Measurements from ENCODE around the gene QRFP. TPM values are rescaled to one million over a fixed set of nuclear protein-coding genes. Genes with fewer than 3 reads are reported as not detected.

QRFP gene
- total RNA-seq, 1 experiment from 2014 or later, result not detected

DNA sequence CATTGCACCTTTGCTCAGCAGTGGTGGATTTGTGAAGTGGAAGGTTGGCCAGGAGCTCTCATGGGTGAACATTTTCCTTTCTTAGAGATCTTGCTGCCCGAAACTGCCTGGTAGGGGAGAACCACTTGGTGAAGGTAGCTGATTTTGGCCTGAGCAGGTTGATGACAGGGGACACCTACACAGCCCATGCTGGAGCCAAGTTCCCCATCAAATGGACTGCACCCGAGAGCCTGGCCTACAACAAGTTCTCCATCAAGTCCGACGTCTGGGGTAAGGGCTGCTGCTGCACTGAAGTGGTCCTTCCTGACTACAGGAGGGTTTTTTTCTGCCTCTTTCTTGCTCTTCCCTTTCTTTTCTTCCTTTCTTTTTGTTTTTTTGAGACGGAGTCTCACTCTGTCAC lies 21.8 kb downstream of the QRFP start:
- Histone ChIP-seq H3K9me3 (ENCODE audit: low read length) (no peaks in the 10 kb centered on the region), H3K36me3 (ENCODE audit: insufficient read depth, low read length) (peaks cover 7% of the 10 kb centered on the region; the same call in 1 of the 2 replicates), H3K4me1 (ENCODE audit: low read length) (no peaks in the 10 kb centered on the region), H3K27ac (ENCODE audit: low read length) (no peak overlapping the region), H3K9me2 (replicated peaks; ENCODE audit: insufficient read depth, low read length) (no peaks in the 10 kb centered on the region), H3K9ac (ENCODE audit: low read length) (no peak overlapping the region), H3K4me3 (ENCODE audit: low read length) (no peak overlapping the region), H3K27me3 (ENCODE audit: low read length) (no peaks in the 10 kb centered on the region), H3K79me2 (ENCODE audit: low read length) (no peaks in the 10 kb centered on the region), H4K20me1 (ENCODE audit: insufficient read depth, low read depth, low read length) (no peaks in the 10 kb centered on the region), H3K4me2 (ENCODE audit: low read depth, low read length, poor library complexity, severe bottlenecking) (no peak overlapping the region), H2AFZ (ENCODE audit: low read length) (no peak overlapping the region)
- no peak for DNase-seq

DNA sequence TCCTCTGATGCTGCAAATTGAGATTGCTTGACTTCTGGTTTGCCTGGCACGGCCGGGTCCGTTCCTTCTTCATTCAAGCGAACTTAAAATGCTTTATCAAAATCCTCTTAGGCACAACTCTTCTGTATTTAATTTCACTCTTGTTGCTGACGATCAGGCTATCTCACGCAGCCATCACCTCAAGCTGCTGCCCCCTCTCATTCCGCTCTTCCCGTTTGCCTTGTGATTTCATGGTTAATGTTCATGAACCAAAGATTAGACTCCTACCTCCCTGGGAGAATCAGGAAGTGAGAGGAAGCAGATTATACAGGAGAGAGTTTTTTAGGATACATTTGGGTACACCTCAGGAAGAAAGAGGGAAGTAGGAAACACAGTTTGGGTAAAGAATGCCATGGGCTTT lies 22.6 kb downstream of the QRFP start:
- H3K27ac ChIP-seq (ENCODE audit: low read length), result no peak overlapping the region
- H3K9ac ChIP-seq (ENCODE audit: low read length), result no peak overlapping the region
- H3K9me3 ChIP-seq (ENCODE audit: low read length), result no peaks in the 10 kb centered on the region
- no peaks in the 10 kb centered on the region for H3K9me2 ChIP-seq (replicated peaks; ENCODE audit: insufficient read depth, low read length)
- peak; percentile 34 for DNase-seq
- H2AFZ ChIP-seq (ENCODE audit: low read length), result no peak overlapping the region
- H4K20me1 ChIP-seq (ENCODE audit: insufficient read depth, low read depth, low read length), result no peaks in the 10 kb centered on the region
- H3K27me3 ChIP-seq (ENCODE audit: low read length), result no peaks in the 10 kb centered on the region
- H3K4me1 ChIP-seq (ENCODE audit: low read length), result no peaks in the 10 kb centered on the region
- no peak overlapping the region for H3K4me3 ChIP-seq (ENCODE audit: low read length)
- H3K4me2 ChIP-seq (ENCODE audit: low read depth, low read length, poor library complexity, severe bottlenecking), result no peak overlapping the region
- no peaks in the 10 kb centered on the region for H3K79me2 ChIP-seq (ENCODE audit: low read length)
- H3K36me3 ChIP-seq (ENCODE audit: insufficient read depth, low read length), result peaks cover 7% of the 10 kb centered on the region; the same call in 1 of the 2 replicates

DNA sequence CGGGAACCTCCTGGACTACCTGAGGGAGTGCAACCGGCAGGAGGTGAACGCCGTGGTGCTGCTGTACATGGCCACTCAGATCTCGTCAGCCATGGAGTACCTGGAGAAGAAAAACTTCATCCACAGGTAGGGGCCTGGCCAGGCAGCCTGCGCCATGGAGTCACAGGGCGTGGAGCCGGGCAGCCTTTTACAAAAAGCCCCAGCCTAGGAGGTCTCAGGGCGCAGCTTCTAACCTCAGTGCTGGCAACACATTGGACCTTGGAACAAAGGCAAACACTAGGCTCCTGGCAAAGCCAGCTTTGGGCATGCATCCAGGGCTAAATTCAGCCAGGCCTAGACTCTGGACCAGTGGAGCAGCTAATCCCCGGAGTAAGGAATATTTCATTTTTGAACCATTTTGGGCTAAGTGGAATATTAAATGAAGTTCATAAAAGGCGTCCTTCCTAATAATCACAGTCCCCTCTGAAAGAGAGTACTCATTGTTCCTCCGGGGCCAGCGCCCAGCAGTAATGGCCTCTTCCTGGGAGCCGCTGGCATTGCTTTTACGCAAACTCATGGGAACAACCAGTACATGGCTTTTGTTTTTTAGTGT lies 23.6 kb downstream of the QRFP start:
- Histone ChIP-seq H2AFZ (ENCODE audit: low read length) (no peak overlapping the region), H3K79me2 (ENCODE audit: low read length) (no peaks in the 10 kb centered on the region), H3K4me1 (ENCODE audit: low read length) (no peaks in the 10 kb centered on the region), H3K9me3 (ENCODE audit: low read length) (no peaks in the 10 kb centered on the region), H3K9me2 (replicated peaks; ENCODE audit: insufficient read depth, low read length) (no peaks in the 10 kb centered on the region), H4K20me1 (ENCODE audit: insufficient read depth, low read depth, low read length) (no peaks in the 10 kb centered on the region), H3K4me2 (ENCODE audit: low read depth, low read length, poor library complexity, severe bottlenecking) (no peak overlapping the region), H3K27ac (ENCODE audit: low read length) (no peak overlapping the region), H3K27me3 (ENCODE audit: low read length) (no peaks in the 10 kb centered on the region), H3K36me3 (ENCODE audit: insufficient read depth, low read length) (0 out of 2 replicates have a peak, but pooled peaks cover 3% of the 10 kb centered on the region), H3K9ac (ENCODE audit: low read length) (no peak overlapping the region), H3K4me3 (ENCODE audit: low read length) (no peak overlapping the region)
- no peak for DNase-seq

DNA sequence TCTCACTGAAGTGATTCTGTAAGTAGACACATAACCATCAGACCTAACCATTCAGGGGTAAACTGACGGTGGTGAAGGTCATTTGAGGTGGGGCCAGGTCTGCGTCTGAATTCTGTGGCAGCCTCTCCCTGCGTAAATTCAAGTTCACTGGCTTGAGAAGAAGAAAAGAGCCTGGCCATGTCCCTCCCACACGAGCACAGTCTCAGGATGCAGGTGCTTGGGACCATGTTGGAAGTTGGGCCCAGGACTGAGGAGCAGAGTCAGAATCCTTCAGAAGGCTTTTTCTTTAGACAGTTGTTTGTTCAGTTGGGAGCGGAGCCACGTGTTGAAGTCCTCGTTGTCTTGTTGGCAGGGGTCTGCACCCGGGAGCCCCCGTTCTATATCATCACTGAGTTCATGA lies 24.1 kb downstream of the QRFP start:
- Histone ChIP-seq H3K9ac (ENCODE audit: low read length) (no peak overlapping the region), H3K27me3 (ENCODE audit: low read length) (no peaks in the 10 kb centered on the region), H3K4me3 (ENCODE audit: low read length) (no peak overlapping the region), H3K4me1 (ENCODE audit: low read length) (no peaks in the 10 kb centered on the region), H3K79me2 (ENCODE audit: low read length) (no peaks in the 10 kb centered on the region), H3K27ac (ENCODE audit: low read length) (no peak overlapping the region), H3K9me2 (replicated peaks; ENCODE audit: insufficient read depth, low read length) (no peaks in the 10 kb centered on the region), H4K20me1 (ENCODE audit: insufficient read depth, low read depth, low read length) (no peaks in the 10 kb centered on the region), H3K4me2 (ENCODE audit: low read depth, low read length, poor library complexity, severe bottlenecking) (no peak overlapping the region), H2AFZ (ENCODE audit: low read length) (no peak overlapping the region), H3K9me3 (ENCODE audit: low read length) (no peaks in the 10 kb centered on the region), H3K36me3 (ENCODE audit: insufficient read depth, low read length) (0 out of 2 replicates have a peak, but pooled peaks cover 3% of the 10 kb centered on the region)
- DNase-seq, result no peak

DNA sequence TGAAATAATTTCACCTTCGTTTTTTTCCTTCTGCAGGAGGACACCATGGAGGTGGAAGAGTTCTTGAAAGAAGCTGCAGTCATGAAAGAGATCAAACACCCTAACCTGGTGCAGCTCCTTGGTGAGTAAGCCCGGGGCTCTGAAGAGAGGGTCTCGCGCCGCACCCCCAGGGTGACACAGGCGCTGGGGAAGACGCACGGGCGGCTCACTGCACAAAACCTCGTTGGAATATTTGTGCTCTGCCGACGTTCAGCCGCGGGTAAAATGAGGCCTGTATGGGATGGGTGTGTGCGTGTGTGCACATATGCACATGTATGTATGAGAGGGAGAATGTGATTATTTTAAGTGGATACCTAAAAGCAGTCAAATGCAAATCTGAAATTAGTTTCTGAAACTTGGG lies 24.5 kb downstream of the QRFP start:
- Histone ChIP-seq H3K79me2 (ENCODE audit: low read length) (no peaks in the 10 kb centered on the region; the same call in 1 of the 2 replicates), H3K36me3 (ENCODE audit: insufficient read depth, low read length) (0 out of 2 replicates have a peak, but pooled peaks cover 3% of the 10 kb centered on the region), H3K4me1 (ENCODE audit: low read length) (no peaks in the 10 kb centered on the region), H2AFZ (ENCODE audit: low read length) (no peak overlapping the region), H3K9me3 (ENCODE audit: low read length) (no peaks in the 10 kb centered on the region), H3K4me3 (ENCODE audit: low read length) (no peak overlapping the region), H3K9me2 (replicated peaks; ENCODE audit: insufficient read depth, low read length) (no peaks in the 10 kb centered on the region), H3K27ac (ENCODE audit: low read length) (no peak overlapping the region), H4K20me1 (ENCODE audit: insufficient read depth, low read depth, low read length) (no peaks in the 10 kb centered on the region), H3K4me2 (ENCODE audit: low read depth, low read length, poor library complexity, severe bottlenecking) (no peak overlapping the region), H3K27me3 (ENCODE audit: low read length) (no peaks in the 10 kb centered on the region), H3K9ac (ENCODE audit: low read length) (no peak overlapping the region)
- no peak for DNase-seq

DNA sequence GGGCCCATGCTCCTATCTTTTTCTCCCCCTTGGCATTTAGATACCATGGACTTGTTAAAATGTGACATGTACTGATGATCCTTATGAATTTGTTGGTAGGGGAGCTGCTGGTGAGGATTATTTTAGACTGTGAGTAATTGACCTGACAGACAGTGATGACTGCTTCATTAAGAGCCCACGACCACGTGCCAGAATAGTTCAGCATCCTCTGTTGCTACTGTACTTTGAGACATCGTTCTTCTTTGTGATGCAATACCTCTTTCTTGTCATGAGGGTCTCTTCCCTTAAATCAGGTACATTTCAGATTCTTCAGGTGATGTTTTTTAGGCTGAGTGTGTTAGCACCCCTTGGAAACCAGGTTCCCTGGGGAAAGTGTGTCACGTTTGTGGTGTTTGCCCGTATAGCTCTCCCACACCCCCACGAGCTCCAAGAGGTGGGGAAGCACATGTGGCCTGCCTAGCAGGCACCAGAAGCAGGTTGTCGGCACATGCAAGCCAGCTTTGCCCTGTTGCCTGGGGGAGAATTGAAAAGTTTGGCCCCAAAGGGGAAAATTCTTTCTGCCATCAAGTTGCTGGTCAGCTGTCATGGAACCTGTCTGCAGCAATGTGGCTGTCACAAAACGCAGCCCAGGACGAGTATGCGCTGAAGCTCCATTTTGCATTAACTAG lies 25.1 kb downstream of the QRFP start:
- Histone ChIP-seq H3K4me2 (ENCODE audit: low read depth, low read length, poor library complexity, severe bottlenecking) (no peak overlapping the region), H3K9me3 (ENCODE audit: low read length) (no peaks in the 10 kb centered on the region), H3K9ac (ENCODE audit: low read length) (no peak overlapping the region), H2AFZ (ENCODE audit: low read length) (no peak overlapping the region), H3K36me3 (ENCODE audit: insufficient read depth, low read length) (0 out of 2 replicates have a peak, but pooled peaks cover 3% of the 10 kb centered on the region), H3K9me2 (replicated peaks; ENCODE audit: insufficient read depth, low read length) (no peaks in the 10 kb centered on the region), H3K27me3 (ENCODE audit: low read length) (no peaks in the 10 kb centered on the region), H3K4me3 (ENCODE audit: low read length) (no peak overlapping the region), H3K4me1 (ENCODE audit: low read length) (no peaks in the 10 kb centered on the region), H3K79me2 (ENCODE audit: low read length) (no peaks in the 10 kb centered on the region; the same call in 1 of the 2 replicates), H4K20me1 (ENCODE audit: insufficient read depth, low read depth, low read length) (no peaks in the 10 kb centered on the region), H3K27ac (ENCODE audit: low read length) (no peak overlapping the region)
- DNase-seq, result peak; percentile 25

DNA sequence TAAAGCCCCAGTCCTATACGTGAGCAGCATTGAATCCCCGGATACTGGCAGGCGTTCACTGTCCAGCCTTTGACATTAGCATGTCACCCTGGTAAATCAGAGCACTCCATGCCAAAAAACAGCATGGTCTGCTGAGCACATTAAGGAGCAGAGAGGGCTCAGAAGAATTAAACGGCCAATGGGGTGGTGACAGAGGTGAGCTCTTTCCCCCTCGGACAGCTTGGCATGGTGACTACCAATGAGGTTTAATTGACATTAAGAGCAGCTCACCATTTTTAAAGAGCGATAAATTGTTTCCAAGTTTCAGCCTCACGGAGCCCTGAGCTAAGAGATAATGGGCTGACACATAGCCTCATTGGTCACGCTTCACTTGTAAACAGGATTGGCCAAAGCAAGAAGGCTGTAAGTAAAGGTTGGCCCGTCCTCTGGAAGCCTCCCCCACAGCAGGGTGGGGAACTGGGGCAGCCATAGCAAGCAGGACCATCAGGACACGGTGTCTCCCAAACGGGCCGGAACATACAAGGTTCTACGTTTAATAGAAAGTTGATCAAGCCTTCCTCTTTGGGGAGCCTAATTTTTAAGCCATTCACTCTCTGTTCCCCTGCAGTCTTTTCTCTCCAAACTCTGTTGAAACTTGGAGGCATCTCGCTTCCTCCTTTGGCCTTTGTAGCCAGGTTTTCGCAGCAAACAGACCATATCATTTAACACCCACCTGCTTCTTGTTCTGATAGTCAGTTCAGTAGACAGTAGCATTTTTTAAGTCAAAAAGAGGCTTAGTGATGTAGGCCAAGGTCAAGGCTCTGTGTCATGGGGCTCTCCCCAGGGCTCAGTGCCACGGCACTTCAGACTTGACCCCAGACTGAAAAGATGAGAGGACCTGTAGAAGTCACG lies 25.9 kb downstream of the QRFP start:
- Histone ChIP-seq H4K20me1 (ENCODE audit: insufficient read depth, low read depth, low read length) (no peaks in the 10 kb centered on the region), H3K4me1 (ENCODE audit: low read length) (no peaks in the 10 kb centered on the region), H3K79me2 (ENCODE audit: low read length) (no peaks in the 10 kb centered on the region; the same call in 1 of the 2 replicates), H3K36me3 (ENCODE audit: insufficient read depth, low read length) (0 out of 2 replicates have a peak, but pooled peaks cover 3% of the 10 kb centered on the region), H3K9me3 (ENCODE audit: low read length) (no peaks in the 10 kb centered on the region), H3K4me2 (ENCODE audit: low read depth, low read length, poor library complexity, severe bottlenecking) (no peak overlapping the region), H2AFZ (ENCODE audit: low read length) (no peak overlapping the region), H3K4me3 (ENCODE audit: low read length) (no peak overlapping the region), H3K9me2 (replicated peaks; ENCODE audit: insufficient read depth, low read length) (no peaks in the 10 kb centered on the region), H3K27me3 (ENCODE audit: low read length) (no peaks in the 10 kb centered on the region), H3K27ac (ENCODE audit: low read length) (no peak overlapping the region), H3K9ac (ENCODE audit: low read length) (no peak overlapping the region)
- peak; percentile 37 for DNase-seq

DNA sequence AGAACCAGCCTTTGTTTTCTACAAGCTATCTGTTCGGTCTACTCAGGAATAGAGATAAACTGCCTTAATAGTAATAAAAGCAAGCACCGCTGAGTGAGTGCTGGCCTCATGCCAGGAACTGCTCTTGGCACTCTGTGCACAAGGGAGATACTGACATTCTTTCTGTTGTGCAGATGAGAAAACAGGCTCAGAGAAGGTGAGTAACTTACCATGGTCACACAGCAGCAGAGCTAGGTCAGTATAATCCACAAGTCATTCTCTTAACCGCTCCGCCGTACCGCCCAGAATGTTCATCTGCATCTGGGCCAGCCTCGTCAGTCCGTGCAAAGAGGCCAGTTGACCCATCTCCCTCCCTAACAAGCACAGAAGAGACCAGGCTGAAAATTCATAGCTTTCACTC lies 27.4 kb downstream of the QRFP start:
- 0 out of 2 replicates have a peak, but pooled peaks cover 3% of the 10 kb centered on the region for H4K20me1 ChIP-seq (ENCODE audit: insufficient read depth, low read depth, low read length)
- H3K4me2 ChIP-seq (ENCODE audit: low read depth, low read length, poor library complexity, severe bottlenecking), result no peak overlapping the region
- H3K9me2 ChIP-seq (replicated peaks; ENCODE audit: insufficient read depth, low read length), result no peaks in the 10 kb centered on the region
- DNase-seq, result peak; percentile 44
- H3K4me1 ChIP-seq (ENCODE audit: low read length), result no peaks in the 10 kb centered on the region
- H2AFZ ChIP-seq (ENCODE audit: low read length), result no peak overlapping the region
- no peaks in the 10 kb centered on the region for H3K27me3 ChIP-seq (ENCODE audit: low read length)
- no peaks in the 10 kb centered on the region for H3K9me3 ChIP-seq (ENCODE audit: low read length)
- 0 out of 2 replicates have a peak, but pooled peaks cover 3% of the 10 kb centered on the region for H3K36me3 ChIP-seq (ENCODE audit: insufficient read depth, low read length)
- H3K4me3 ChIP-seq (ENCODE audit: low read length), result no peak overlapping the region
- H3K79me2 ChIP-seq (ENCODE audit: low read length), result no peaks in the 10 kb centered on the region; the same call in 1 of the 2 replicates
- H3K27ac ChIP-seq (ENCODE audit: low read length), result no peak overlapping the region
- H3K9ac ChIP-seq (ENCODE audit: low read length), result no peak overlapping the region

All from Karpas-422 (cell line).